Aorta (tissue), 5 donors: ENCODE results near the gene NUAK1. TPM values are rescaled to one million over a fixed set of nuclear protein-coding genes. Genes with fewer than 3 reads are reported as not detected.
"Not testable (repeated sequence)": the region's sequence is repeated elsewhere in the genome, so short reads cannot be mapped to it uniquely, and the experiment has no call there.

Experiments
- ATAC-seq: fragments of 200-7000 bp; cut with Tn5 transposase; one replicate; pipeline ENCODE4 v1.9.1; 2022; ENCODE audit warnings: moderate library complexity; ENCODE audit not compliant: low FRiP score
- DNase-seq, 2 donors: peaks; one replicate each; pipeline ENCODE4 v3.0.0-alpha.2; 2020
- H3K27ac ChIP-seq, 2 donors: one replicate each; pipeline ENCODE4 v1.5.1; 2013; ENCODE audit warnings: low read length in 2 of 2, mild to moderate bottlenecking in 2 of 2, moderate library complexity in 2 of 2, control low read depth in 1 of 2, inconsistent platforms in 1 of 2, low read depth in 1 of 2
- H3K27me3 ChIP-seq, 2 donors: one replicate each; pipeline ENCODE4 v1.6.1; 2013; ENCODE audit warnings: control low read depth in 1 of 2, low read length in 1 of 2, mild to moderate bottlenecking in 1 of 2, moderate library complexity in 1 of 2; ENCODE audit not compliant: insufficient read depth in 2 of 2, control insufficient read depth in 1 of 2
- H3K36me3 ChIP-seq, 2 donors: one replicate each; pipeline ENCODE4 v1.6.1; 2013; ENCODE audit warnings: control low read depth in 1 of 2, low read length in 1 of 2, mild to moderate bottlenecking in 1 of 2; ENCODE audit not compliant: insufficient read depth in 2 of 2, control insufficient read depth in 1 of 2
- H3K4me1 ChIP-seq, 2 donors: one replicate each; pipeline ENCODE4 v1.6.1; 2013; ENCODE audit warnings: low read length in 2 of 2, control low read depth in 1 of 2, mild to moderate bottlenecking in 1 of 2, moderate library complexity in 1 of 2; ENCODE audit not compliant: insufficient read depth in 2 of 2, control insufficient read depth in 1 of 2
- H3K4me3 ChIP-seq, 2 donors: one replicate each; pipeline ENCODE4 v1.5.1; 2013; ENCODE audit warnings: low read length in 2 of 2, control low read depth in 1 of 2, mild to moderate bottlenecking in 1 of 2
- H3K9me3 ChIP-seq: one replicate; pipeline ENCODE4 v1.6.1; 2013; ENCODE audit warnings: mild to moderate bottlenecking, low read length; ENCODE audit not compliant: control insufficient read depth
- WGBS, 2 donors: extraction: QIAGEN DNeasy Blood & Tissue Kit; methylation state at CpG; one replicate each; pipeline ENCODE4 v1.1.7; 2013; 5-methylcytosine and 5-hydroxymethylcytosine counted together
- intact Hi-C, 2 donors: fragments of 100-400 bp; cut with DNase I; formaldehyde crosslinking; loops; one replicate each; pipeline versions ENCODE4 v1.14.2 to v1.15.0; 2022
- polyA plus RNA-seq, 2 donors: library from polyadenylated mRNA; stranded (reverse); fragments of 200-250 nt; gene quantifications; one replicate each; pipeline ENCODE4 v1.2.3, GENCODE V29; 2013
- total RNA-seq, 2 donors: library from RNA; stranded (reverse); fragmentation: NEBNext Ultra II Directional; extraction: Animal tissue kit (Norgen Biotek cat#: 25700); gene quantifications; one replicate each; pipeline ENCODE4 v1.2.1, GENCODE V29; 2021
- donor health status: healthy with polysubstance abuse.
- donor health status: Bipolar disorder and iron deficiency.
- donor health status: DM: no; HTN: no; CAD: no.
- donor health status: DM: no; HTN: no; CAD: no.
- donor health status: DM: yes; HTN: yes; CAD: no.

Gene NUAK1
- total and polyA plus RNA-seq, 4 donors = 5.3 to 37.7 (median 18.5) TPM

DNA sequence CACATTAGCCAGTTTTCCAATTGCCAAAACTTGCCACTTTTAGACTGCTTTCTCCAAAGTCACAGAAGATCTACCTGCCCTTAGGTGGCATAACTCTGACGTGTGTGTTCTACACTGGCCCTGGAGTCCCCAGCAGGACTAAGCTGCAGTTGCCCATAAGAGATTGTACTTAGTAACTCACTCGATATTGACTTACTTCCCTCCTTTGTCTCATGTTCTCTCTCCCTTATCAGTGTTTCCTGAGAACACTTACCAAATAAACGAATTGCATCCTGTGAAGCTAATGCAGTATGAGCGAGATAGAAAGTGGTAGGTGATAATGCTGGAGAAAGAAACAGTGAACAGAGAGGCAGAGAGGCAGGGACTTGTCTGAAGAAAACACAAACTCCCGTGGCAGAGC is 117.2 kb downstream of the NUAK1 start:
- Histone ChIP-seq H3K4me3 (no peak overlapping the region), H3K27ac (peak overlapping the region in 1 of 2 donors; percentile 94), H3K36me3 (no peaks in the 10 kb centered on the region), H3K9me3 (peaks cover 2% of the 10 kb centered on the region), H3K27me3 (no peaks in the 10 kb centered on the region), H3K4me1 (peaks cover 0 to 9% of the 10 kb centered on the region in 2 donors)
- ATAC-seq (peak; percentile 71), DNase-seq (no peak)
- intact Hi-C loops = no loop called here
- 19 to 24% methylated on average over 5 of the region's 5 CpGs for WGBS, 2 donors

DNA sequence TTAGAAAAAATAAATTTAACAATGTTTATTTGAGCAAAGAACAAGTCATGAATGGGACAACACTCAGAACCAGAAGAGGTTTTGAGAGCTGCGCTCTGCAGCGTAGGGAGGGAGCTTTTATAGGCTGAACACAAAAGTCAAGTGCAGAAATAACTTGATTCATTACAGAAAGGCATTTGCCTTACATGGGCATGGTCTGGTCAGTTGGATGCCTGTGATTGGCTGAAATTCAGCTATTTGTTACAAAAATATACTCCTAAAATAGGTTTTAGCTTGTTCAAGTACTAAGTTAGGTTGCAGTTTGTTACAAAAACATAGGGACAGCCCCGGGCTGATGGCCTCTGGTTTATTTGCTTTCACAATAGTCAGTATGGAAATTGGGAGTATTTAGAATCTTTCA is 118.0 kb downstream of the NUAK1 start:
- Histone ChIP-seq H3K36me3 (no peaks in the 10 kb centered on the region), H3K4me1 (peaks cover 0 to 9% of the 10 kb centered on the region in 2 donors), H3K9me3 (peaks cover 2% of the 10 kb centered on the region), H3K27ac (peak overlapping the region; percentile 25 to 96), H3K4me3 (no peak overlapping the region), H3K27me3 (no peaks in the 10 kb centered on the region)
- ATAC-seq = peak; percentile 84
- no peak for DNase-seq
- WGBS, 2 donors = 5 to 9% methylated on average over 3 of the region's 3 CpGs
- intact Hi-C loops = no loop called here

DNA sequence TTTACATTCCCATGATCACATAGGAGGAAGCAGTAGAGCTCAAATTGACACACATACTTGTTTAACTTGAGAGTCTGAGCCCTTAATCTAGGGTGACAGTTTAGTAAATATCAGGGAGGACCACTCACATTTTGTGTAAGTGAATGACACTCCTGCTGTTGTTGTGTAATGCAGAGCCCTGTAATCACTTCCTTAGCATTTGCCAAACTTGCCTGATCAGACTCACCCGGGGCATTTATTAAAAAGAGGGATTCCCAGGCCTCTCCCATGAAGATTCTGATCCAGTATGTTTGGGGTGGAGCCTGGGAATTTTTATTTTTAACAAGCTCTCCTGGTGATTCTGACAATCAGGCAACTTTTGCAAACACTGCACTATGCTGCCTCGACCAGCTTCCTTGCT is 119.6 kb downstream of the NUAK1 start:
- ATAC-seq (no peak), DNase-seq (no peak)
- H3K27me3 ChIP-seq = no peaks in the 10 kb centered on the region
- H3K36me3 ChIP-seq = no peaks in the 10 kb centered on the region
- 92 to 95% methylated on average over 2 of the region's 2 CpGs for WGBS, 2 donors
- no peak overlapping the region for H3K4me3 ChIP-seq
- peaks cover 2% of the 10 kb centered on the region for H3K9me3 ChIP-seq
- H3K4me1 ChIP-seq = peaks cover 0 to 9% of the 10 kb centered on the region in 2 donors
- no peak overlapping the region for H3K27ac ChIP-seq
- intact Hi-C loops = no loop called here

DNA sequence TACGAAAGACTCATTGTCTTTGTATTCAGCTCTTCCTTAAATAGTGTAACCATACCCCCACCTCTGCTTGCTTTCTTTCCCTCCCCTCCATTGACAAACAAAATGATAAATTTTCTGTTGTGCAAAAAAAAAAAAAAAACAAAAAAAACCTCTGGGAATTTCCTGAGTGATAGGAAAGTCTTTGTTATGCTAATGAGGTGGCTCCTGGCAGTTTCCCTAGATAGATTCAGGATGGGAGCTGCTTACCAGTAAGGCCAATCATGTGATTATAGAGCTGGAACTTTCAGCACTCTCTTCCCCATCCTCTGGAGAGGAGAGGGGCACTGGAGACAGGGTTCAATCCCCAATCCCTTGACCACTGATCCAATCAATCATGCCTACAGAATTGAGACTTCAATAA is 120.5 kb downstream of the NUAK1 start:
- H3K4me3 ChIP-seq = no peak overlapping the region
- WGBS, 2 donors = 88 to 99% methylated on average over 1 of the region's 1 CpG
- H3K9me3 ChIP-seq = peaks cover 2% of the 10 kb centered on the region
- peaks cover 0 to 9% of the 10 kb centered on the region in 2 donors for H3K4me1 ChIP-seq
- H3K36me3 ChIP-seq = no peaks in the 10 kb centered on the region
- H3K27ac ChIP-seq = no peak overlapping the region
- intact Hi-C loops = no loop called here
- ATAC-seq (no peak), DNase-seq (no peak)
- no peaks in the 10 kb centered on the region for H3K27me3 ChIP-seq

DNA sequence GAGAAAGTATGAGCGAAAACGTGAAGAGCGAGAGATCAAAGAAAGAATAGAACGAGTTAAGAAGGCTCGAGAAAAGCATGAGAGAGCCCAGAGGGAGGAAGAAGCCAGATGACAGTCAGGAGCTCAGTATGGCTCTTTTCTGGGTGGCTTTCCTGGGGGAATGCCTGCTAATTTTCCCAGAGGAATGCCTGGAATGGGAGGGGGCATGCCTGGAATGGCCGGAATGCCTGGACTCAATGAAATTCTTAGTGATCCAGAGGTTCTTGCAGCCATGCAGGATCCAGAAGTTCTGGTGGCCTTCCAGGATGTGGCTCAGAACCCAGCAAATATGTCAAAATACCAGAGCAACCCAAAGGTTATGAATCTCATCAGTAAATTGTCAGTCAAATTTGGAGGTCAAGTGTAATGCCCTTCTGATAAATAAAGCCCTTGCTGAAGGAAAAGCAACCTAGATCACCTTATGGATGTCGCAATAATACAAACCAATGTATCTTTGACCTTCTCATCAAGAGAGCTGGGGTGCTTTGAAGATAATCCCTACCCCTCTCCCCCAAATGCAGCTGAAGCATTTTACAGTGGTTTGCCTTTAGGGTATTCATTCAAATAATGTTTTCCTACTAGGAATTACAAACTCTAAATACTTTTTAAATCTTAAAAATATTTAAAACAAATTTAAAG is 122.0 kb downstream of the NUAK1 start:
- H3K9me3 ChIP-seq, intact Hi-C loops, H3K27me3 ChIP-seq, H3K27ac ChIP-seq, H3K4me1 ChIP-seq, H3K4me3 ChIP-seq, H3K36me3 ChIP-seq, ATAC-seq, DNase-seq: not testable (repeated sequence)
- 89 to 93% methylated on average over 7 of the region's 7 CpGs for WGBS, 2 donors

DNA sequence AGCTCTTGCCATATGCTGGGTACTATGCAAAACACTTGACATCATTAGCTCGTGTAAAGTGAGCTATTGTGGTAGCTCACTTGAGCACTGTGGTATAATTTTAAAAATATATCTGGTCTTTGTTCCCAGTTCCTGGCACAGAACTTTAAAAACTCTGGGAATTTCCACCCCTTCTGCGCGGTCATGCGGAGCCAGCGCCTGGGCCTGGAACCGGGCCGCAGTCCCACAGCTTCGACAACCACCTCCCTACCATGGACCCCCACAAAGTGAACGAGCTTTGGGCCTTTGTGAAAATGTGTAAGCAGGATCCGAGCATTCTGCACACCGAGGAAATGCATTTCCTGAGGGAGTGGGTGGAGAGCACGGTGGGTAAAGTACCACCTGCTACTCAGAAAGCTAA is 123.1 kb downstream of the NUAK1 start:
- intact Hi-C loops = no loop called here
- ATAC-seq (no peak), DNase-seq (no peak)
- Histone ChIP-seq H3K27ac (no peak overlapping the region), H3K4me3 (no peak overlapping the region), H3K4me1 (no peaks in the 10 kb centered on the region), H3K27me3 (no peaks in the 10 kb centered on the region), H3K36me3 (no peaks in the 10 kb centered on the region), H3K9me3 (peaks cover 2% of the 10 kb centered on the region)
- WGBS, 2 donors = 90 to 98% methylated on average over 12 of the region's 12 CpGs

DNA sequence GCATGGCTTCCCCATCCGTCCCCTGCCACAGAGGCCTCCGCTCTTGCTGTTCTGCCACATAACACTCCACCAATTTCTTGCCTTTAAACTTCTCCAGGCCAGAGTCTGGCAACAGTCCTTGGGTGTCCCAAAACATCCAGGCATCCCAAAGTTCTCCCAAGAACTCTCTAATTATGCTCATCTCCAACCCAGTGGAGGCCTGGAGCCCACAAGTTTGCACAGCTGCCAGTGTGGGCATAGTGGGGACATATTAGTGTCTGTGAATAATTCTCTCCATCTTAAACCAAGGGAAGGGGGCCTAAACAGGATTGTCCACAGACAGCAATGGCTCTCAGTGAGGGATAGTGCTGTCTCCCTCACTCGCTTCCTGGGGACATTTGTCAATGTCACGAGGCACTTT is 124.8 kb downstream of the NUAK1 start:
- intact Hi-C loops = no loop called here
- ATAC-seq = no peak
- Histone ChIP-seq H3K9me3 (peaks cover 2% of the 10 kb centered on the region), H3K36me3 (no peaks in the 10 kb centered on the region), H3K4me3 (no peak overlapping the region), H3K4me1 (no peaks in the 10 kb centered on the region), H3K27me3 (no peaks in the 10 kb centered on the region), H3K27ac (no peak overlapping the region)
- 98% methylated on average over 4 of the region's 4 CpGs for WGBS, 2 donors
- DNase-seq = no peak

Other genes starting within 250 kb of the NUAK1 start
- 10 to 100 TPM; 61.1 to 69.6 TPM for gene CKAP4, start 109.1 kb upstream of the NUAK1 start, total RNA-seq
- gene CKAP4, start 109.1 kb upstream of the NUAK1 start, polyA plus RNA-seq = 10 to 100 TPM; 17.2 to 25.4 TPM
- gene TCP11L2, start 163.8 kb upstream of the NUAK1 start, total RNA-seq = 10 to 100 TPM; 24.8 to 50.9 TPM
- 1 to 10 TPM; 5.5 to 9.2 TPM for gene TCP11L2, start 163.8 kb upstream of the NUAK1 start, polyA plus RNA-seq
- gene POLR3B, start 218.8 kb upstream of the NUAK1 start, total RNA-seq = 1 to 10 TPM; 5.5 to 8.0 TPM
- 1 to 10 TPM; 2.0 to 2.4 TPM for gene POLR3B, start 218.8 kb upstream of the NUAK1 start, polyA plus RNA-seq